Breast epithelium (tissue), 3 donors: ENCODE data around the gene TCEAL4.

Experiments used
- POLR2AphosphoS5 ChIP-seq, 3 donors: sonication (generic); formaldehyde crosslinking; IDR thresholded peaks; one replicate each; pipeline ENCODE4 v1.6.1; 2017; ENCODE audit warnings: antibody characterized with exemption in 3 of 3
- TF ChIP-seq, protein P1 (sequence below), 3 donors: fragments of 450-650 bp; IDR thresholded peaks; one replicate each; pipeline ENCODE4 v1.5.1; 2016 to 2017; ENCODE audit warnings: antibody characterized with exemption in 3 of 3, mild to moderate bottlenecking in 3 of 3, moderate library complexity in 3 of 3

DNA sequence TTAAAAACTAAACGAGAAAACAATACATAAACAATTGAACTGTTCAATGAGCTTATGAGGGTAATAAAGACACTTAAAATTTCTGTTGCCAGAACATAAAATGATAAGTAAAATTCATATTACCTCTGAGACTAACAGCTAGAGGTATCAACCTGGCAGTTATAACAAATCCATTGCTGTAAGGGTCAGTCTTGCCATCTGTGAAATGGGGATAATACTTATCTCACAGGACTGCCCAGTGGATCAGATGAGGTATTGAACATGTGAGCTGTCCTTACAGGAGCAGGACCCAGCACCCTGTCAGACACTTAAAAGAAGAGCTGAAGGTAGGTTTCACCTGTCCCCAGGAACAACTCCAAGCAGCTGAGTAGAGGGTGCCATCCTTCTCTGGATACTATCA, 25.0 kb downstream of the TCEAL4 start:
- TF ChIP-seq, protein P1, sequence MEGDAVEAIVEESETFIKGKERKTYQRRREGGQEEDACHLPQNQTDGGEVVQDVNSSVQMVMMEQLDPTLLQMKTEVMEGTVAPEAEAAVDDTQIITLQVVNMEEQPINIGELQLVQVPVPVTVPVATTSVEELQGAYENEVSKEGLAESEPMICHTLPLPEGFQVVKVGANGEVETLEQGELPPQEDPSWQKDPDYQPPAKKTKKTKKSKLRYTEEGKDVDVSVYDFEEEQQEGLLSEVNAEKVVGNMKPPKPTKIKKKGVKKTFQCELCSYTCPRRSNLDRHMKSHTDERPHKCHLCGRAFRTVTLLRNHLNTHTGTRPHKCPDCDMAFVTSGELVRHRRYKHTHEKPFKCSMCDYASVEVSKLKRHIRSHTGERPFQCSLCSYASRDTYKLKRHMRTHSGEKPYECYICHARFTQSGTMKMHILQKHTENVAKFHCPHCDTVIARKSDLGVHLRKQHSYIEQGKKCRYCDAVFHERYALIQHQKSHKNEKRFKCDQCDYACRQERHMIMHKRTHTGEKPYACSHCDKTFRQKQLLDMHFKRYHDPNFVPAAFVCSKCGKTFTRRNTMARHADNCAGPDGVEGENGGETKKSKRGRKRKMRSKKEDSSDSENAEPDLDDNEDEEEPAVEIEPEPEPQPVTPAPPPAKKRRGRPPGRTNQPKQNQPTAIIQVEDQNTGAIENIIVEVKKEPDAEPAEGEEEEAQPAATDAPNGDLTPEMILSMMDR (IDR thresholded peaks at IDR 0.05) = no peak
- TF ChIP-seq POLR2AphosphoS5 (IDR thresholded peaks at IDR 0.05) = no peak
